Choroid plexus epithelial cell (primary cell): ENCODE data around the gene TCF3.

Source experiments
- DNase-seq: peaks from one replicate; pipeline ENCODE4 v3.0.0-alpha.2; 2010; ENCODE audit warnings: low read depth
- H3K4me3 ChIP-seq: 2 replicates; pipeline ENCODE4 v1.5.1; 2011; ENCODE audit warnings: low read depth, mild to moderate bottlenecking, control low read depth, low read length, moderate library complexity
- TF ChIP-seq, protein P1 (sequence below): conservative IDR thresholded peaks from 2 replicates; pipeline ENCODE4 v1.5.1; 2011; ENCODE audit warnings: low read depth, mild to moderate bottlenecking, control low read depth, inconsistent platforms, low read length, moderate library complexity

TCF3 gene

DNA sequence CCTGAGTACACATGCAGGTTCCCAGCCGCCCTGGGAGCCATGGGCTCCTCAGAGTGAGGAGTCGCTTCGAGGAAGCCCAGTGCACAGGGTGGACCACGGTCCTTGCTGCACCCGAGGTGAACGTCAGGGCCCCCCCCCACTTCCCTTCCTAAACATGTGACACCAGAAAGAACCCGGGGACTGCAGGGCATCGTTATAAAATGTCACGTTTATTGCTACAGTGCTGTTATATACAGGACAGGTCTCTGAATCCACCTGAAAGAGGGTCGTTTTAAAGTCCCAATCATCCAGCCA is 43.4 kb downstream of the TCF3 start:
- H3K4me3 ChIP-seq: no peak overlapping the region
- no peak for DNase-seq
- TF ChIP-seq, protein P1, sequence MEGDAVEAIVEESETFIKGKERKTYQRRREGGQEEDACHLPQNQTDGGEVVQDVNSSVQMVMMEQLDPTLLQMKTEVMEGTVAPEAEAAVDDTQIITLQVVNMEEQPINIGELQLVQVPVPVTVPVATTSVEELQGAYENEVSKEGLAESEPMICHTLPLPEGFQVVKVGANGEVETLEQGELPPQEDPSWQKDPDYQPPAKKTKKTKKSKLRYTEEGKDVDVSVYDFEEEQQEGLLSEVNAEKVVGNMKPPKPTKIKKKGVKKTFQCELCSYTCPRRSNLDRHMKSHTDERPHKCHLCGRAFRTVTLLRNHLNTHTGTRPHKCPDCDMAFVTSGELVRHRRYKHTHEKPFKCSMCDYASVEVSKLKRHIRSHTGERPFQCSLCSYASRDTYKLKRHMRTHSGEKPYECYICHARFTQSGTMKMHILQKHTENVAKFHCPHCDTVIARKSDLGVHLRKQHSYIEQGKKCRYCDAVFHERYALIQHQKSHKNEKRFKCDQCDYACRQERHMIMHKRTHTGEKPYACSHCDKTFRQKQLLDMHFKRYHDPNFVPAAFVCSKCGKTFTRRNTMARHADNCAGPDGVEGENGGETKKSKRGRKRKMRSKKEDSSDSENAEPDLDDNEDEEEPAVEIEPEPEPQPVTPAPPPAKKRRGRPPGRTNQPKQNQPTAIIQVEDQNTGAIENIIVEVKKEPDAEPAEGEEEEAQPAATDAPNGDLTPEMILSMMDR: no peak

DNA sequence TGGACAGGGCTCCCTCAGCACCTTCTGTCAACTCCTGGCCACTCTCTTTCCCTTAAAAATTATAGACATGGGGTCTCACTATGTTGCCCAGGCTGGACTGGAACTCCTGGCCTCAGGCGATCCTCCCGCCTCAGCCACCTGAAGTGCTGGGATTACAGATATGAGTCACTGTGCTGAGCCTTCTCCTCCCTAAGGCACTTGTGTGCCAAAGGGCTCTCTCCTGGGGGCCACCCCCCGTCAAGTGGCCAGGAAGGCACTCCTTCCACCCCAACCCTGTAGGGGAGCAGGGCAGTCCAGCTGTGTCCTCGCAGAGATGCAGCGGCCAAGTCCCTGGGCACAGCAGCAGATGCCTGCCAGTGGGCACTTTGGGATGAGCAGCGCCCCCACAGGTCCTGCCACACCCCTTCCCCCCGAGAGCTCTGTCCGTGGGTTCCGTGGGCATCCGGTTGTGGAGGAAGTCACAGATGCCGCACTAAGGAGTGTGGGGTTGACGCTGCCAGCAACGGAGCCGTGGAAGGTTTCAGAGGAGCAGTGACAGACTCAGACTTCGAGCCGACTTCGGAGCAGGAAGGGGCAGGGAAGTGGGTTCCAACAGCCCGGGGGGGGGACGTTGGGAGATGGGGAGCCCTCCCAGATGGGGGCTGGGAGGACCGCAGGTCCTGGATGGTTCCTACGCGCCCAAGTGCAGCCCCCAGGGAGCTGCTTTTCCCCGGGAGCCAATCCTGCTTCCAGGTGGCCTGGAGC is 43.9 kb downstream of the TCF3 start:
- H3K4me3 ChIP-seq: no peak overlapping the region
- peak; percentile 20 for DNase-seq
- TF ChIP-seq, protein P1: no peak

DNA sequence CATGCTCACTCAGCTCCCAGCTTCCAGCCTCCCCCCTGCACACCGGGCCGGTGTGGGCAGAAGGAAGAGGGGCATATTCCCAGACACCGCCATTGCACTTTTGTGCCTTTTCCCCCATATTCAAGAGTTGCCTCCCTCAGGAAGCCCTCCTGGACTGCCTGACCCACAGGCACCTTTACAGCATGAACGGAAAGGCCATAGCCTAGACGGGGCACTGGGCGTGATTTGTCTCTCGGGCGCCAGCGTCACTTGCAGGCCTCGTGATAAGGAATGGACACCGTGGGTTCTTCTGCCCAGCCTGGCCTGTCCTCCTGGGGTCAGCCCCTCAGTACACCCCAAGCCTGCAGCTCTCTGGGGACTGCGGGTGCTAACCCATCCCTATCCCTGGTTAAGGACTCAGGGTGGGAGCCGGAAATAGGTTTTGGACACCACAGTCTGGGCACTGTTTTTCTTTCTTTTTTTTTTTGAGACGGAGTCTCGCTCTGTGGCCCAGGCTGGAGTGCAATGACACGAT is 46.2 kb downstream of the TCF3 start:
- DNase-seq: no peak
- TF ChIP-seq, protein P1: no peak
- peak overlapping the region; percentile 95 for H3K4me3 ChIP-seq

DNA sequence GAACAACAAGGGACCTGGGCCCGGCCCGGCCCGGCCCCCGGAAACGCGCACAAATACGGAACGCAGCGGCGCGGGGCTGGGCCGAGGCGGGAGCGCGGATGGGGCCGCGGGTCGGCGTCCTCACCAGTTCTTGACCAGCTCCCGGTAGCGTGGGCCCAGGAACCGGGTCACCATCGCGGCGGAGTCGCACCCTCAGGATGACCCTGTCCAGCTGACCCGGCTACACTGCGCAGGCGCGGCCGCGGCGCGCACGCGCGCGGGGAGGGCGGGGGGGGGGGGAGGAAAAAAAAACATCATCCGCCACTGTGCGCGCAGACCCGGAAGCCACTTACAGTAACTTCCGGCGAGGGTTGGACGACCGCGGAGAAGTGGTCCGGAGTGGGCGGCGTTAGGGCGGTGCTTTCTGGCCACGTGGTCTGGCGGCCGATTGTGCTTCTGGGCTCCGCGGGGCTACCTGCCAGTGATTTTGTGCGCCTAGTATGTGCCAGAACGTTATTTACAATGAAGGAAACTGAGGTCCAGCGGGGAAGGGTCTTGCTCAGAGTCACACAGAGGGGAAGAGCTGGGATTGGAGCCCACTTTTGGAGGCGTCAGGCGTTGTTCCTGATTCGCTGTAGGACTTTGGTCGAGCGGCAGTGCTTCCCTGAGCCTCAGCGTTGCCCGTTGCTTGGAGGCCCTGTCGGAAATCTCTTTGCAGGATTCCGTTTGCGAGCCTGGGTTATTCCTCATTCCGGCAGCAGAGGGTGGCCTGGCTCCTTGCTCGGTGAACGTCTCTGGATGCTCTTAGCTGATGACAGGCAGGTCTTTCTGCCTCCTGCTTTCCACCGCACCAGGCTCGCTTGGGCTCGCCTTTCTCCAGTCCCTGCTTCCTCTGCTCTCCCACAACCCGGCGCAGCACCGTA is 46.9 kb downstream of the TCF3 start, which contains the start of gene UQCR11:
UQCR11 (minus strand) TSS at position 227 of the 902 bp plus-strand sequence; CDS start at position 174, 53 bp downstream.
- H3K4me3 ChIP-seq: peak within 1 kb of the TSS; percentile 95
- peak; percentile 98 for DNase-seq
- TF ChIP-seq, protein P1: peak; percentile 78

DNA sequence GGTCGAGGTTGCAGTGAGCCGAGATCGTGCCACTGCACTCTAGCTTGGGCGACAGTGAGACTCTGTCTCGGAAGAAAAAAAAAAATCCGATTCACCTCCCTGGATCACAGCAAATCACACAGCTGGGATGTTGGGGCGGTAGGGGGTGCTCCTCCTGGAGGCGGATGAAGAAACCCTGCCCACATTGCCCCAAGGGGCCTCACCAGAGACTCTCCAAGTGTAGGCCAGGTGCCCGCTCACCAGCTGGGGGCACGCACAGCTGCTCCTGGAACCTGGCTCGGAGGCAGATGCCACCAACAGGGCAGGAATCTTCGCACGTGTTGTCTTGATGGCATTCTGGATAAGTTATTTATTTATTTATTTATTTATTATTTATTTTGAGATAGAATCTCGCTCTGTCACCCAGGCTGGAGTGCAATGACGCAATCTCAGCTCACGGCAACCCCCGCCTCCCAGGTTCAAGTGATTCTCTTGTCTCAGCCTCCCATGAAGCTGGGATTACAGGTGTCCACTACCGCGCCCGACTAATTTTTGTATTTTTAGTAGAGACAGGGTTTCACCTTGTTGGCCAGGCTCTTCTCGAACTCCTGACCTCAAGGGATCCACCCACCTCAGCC is 50.2 kb downstream of the TCF3 start:
- no peak overlapping the region for H3K4me3 ChIP-seq
- TF ChIP-seq, protein P1: no peak
- DNase-seq: no peak

DNA sequence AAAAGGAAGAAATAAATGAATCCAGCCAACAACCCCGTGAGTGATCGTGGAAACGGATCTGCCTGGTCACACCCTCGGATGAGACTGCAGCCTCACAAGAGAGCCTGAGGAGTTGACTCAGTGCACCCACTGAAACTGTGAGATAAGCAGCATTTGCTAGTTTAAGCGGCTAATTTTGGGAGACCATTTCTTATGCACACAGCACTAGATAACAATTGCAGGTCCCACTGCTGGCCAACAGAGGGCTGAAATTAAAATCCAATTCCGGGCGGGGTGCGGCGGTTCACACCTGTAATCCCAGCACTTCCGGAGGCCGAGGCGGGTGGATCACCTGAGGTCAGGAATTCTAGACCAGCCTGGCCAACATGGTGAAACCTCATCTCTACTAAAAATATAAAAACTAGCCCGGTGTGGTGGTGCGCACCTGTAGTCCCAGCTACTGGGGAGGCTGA is 50.8 kb downstream of the TCF3 start:
- H3K4me3 ChIP-seq: no peak overlapping the region
- DNase-seq: peak; percentile 15
- TF ChIP-seq, protein P1: peak; percentile 41
